Stimulated activated CD4-positive, alpha-beta T cell treated with anti-CD3 and anti-CD28 coated beads, Interleukin-2, amount 100 ng/mL, for 24 hours (primary cell): ENCODE data around the gene ASPG.
A peak's percentile ranks its signal among the peaks of the same experiment; 100 is the strongest.

Experiments
- DNase-seq, 2 donors: peaks; one replicate each; pipeline ENCODE4 v3.0.0-alpha.2; 2020

The ASPG gene

DNA sequence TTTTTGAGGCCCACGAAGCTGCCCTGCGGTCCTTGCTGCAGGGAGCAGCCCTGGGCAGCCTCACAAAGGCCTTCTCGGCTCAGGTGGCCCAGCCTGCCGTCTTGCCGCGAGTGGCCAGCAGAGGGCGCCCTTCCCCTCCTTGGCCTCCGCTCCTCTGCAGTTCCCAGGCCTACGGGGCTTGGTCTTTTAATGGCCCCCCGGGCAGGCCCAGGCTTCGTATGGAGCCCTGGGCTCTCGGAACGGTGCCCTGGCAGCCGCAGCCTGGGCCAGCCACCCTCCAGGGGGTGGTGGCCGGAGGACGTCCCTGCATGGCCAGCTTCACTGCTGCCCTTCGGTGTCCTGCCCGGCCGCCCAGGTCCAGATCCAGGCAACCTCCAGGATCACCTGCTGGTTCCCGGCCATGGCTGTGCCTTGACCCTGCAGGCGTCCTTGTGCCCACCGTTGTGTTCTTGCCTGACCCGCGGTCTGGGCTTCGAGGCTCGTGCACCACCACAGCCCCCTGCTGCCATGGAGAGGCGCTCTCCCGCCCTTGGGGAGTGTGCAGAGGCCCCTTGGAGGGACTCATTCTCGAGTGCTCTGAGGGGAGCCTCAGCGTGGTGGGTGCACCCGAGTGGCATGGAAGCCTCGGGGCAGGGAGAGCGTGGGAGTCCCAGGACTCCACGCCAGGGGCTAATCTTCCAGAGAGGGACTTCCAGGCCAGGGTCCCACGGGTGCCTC, 9.4 kb downstream of the ASPG start:
- DNase-seq = peak; percentile 84 to 86

DNA sequence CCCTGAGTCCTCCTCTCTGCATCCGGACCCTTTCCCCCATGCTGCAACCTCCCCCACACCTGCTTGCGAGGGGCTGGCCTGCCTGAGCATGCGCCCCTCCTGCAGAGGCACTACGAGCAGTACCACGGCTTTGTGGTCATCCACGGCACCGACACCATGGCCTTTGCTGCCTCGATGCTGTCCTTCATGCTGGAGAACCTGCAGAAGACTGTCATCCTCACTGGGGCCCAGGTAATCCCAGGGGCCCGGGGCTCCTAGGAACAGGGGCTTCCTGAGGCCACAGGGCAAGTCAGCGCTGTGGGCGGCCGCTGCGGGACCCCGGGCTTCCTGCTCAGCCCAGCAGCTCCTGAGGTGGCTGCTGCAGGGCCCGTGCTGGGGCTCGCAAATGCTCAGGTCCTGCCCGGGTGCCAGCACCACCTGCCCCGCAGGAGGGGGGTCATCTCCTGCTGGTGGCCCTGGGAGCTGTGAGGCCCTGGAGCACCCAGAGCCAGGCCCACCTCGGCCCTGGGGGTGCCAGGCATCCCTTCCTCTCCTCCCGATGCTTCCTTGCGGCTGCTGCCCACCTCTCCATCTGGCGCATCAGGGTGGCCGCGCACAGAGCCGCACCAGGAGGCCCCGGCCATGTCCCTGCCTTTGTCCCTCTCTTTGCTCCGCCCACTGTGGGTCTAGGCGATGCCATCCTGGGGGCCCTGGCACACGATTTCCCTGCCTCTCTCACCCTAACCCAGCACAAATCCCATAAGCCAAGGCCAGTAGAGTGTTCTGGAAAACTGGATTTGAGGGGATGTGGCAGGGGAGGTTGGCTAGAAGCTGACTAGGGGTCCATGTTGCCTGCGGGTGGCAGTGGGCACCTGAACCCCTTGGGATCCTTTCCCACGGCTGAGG, 10.2 kb downstream of the ASPG start:
- no peak for DNase-seq

DNA sequence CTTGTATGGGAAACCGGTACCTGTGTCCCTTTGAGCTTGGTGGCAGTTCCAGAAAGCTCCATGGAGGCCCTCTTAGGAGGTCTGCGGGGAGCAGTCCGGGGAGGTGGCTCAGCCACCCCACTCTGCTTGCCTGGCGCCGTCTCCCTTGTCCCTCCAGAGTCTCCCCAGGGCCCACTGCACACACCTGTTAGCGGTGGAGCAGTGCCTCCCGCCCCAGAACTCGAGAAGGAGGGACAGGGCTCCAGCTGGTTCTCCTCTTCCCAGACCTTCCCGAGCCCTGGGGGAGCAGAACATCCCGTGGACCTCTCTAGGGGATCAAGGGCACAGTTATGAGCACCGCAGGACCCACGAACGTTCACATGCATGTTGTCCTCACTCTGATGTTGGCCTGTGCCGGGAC, 10.8 kb downstream of the ASPG start:
- no peak for DNase-seq

- no peak for DNase-seq
Observed at GRCh38 chr14:104096751-104097700, 11.5 kb downstream of the ASPG start.

GRCh38 chr14:104098272-104099095, 13.0 kb downstream of the ASPG start:
- no peak for DNase-seq

GRCh38 chr14:104099096-104100041, 13.9 kb downstream of the ASPG start:
- no peak for DNase-seq

- no peak for DNase-seq
Observed at GRCh38 chr14:104100171-104101085, 14.9 kb downstream of the ASPG start.

DNA sequence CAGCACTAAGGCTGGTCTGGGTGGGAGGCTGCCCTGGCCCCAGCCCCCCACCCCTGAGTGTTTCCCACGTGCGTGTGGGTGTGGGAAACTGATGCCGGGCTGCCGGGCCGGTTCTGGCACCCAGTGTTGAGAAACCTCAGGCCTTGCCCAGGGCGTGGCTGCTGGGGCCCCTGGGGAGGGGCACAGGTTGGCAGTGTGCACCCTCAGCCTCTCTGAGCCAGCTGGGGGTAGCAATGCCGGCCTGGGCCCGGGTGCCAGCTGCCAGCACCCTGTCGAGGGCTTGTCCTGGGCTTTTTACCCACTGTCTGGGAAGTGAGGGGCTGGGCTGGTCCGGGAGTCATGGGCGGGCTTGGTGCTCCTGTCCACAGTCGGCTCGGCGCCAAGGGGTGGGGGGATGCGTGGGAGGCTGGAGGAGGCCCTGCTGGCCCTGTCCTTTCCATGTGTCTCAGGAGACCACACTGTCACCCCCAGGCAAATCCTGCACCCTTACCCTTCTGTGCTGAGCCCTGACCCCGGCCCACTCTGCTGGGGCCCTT, 15.7 kb downstream of the ASPG start:
- no peak for DNase-seq

- no peak for DNase-seq
Observed at GRCh38 chr14:104101651-104102281, 16.3 kb downstream of the ASPG start.

- DNase-seq = no peak
Observed at GRCh38 chr14:104102282-104102914, 16.9 kb downstream of the ASPG start.

GRCh38 chr14:104103061-104103445, 17.6 kb downstream of the ASPG start:
- no peak for DNase-seq

DNA sequence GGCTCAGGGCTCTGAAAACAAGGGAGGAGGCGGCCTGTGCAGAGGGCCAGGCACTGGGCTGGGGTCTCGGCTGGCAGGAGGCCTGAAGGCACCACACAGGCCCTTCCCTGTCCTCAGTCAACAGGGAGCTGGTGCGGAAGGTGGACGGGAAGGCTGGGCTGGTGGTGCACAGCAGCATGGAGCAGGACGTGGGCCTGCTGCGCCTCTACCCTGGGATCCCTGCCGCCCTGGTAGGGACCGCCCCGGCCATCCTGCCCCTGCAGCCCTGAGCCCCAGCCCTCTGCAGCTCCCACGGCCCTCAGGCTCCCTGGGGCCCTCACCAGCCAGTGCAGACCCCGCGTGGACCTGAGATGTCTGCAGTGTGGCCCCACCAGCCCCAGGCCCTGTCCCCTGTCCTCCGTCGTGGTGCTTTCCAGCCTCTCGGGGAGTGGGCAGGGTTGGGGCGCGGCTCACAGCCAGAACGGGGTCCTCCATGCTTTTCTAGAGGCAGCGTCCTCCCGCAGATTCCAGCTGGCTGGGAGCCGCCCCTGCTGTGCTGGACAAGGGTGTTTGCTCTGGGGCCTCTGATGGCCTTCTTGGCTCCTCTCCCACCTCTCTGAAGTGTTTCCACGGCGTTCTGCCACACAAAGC, 18.1 kb downstream of the ASPG start:
- DNase-seq = no peak

DNA sequence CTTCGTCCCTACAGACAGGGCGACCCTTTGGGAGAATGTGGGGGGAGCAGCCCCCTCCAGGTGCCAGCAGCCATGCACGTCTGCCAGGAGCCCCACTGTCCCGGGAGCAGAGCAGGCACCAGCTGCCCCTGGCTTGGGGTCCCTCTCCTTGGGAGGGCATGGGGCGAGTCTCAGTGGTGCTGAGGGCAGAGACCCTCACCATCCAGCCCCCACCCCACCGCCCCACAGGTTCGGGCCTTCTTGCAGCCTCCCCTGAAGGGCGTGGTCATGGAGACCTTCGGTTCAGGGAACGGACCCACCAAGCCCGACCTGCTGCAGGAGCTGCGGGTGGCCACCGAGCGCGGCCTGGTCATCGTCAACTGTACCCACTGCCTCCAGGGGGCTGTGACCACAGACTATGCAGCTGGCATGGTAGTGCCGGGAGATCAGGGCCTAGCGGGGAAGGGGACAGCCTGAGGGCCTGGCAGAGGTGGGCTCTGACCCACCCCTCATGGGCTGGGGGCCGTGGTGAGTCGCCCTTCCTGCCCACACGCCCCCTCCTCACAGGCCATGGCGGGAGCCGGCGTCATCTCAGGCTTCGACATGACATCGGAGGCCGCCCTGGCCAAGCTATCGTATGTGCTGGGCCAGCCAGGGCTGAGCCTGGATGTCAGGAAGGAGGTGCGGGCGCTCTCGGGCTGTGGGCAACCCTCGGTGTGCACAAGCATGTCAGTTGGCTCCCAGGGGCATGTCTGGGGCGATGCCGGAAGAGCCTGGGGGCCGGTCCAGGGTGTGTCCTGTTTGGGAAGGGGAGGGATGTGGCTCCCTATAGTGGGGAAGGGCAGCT, 18.8 kb downstream of the ASPG start:
- no peak for DNase-seq

GRCh38 chr14:104105071-104105821, 19.7 kb downstream of the ASPG start:
- no peak for DNase-seq

DNA sequence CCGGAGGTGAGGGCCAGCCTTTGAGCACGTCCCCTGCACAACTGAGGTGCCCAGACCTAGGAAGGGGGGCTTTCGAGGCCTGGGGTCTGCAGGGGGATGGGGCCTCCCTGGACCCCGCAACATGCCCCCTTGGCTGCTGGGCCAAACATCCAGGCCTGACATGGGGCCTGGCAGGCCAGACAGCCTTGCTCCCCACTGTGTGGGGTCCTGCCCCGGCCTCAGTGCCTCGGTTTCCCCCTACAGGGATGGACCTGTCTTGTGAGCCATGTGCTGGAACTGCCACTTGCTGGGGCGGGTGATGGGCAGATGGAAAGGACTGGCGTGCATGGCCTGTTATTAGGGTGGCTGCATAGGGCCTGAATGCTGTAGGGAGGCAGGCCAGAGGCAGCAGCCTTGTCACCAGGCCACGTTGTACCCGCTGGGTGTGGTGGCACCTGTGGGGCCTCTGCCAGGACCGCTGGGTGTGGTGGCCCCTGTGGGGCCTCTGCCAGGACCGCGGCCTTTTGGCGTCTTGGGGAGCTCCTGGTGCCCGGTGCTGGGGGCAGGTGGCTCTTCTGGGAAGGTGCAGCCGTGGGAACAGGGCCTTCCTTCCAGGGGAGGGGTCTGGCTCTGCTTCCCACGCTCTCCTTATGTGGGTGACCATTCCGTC, 20.4 kb downstream of the ASPG start:
- no peak for DNase-seq

- DNase-seq = no peak
Observed at GRCh38 chr14:104106471-104106991, 21.0 kb downstream of the ASPG start.
